Ovary (tissue), 9 donors: ENCODE measurements around the gene SDK1. TPM values are rescaled to one million over a fixed set of nuclear protein-coding genes. Genes with fewer than 3 reads are reported as not detected.

Source experiments
- DNase-seq, 5 donors: peaks; one replicate each; pipeline ENCODE4 v3.0.0-alpha.2; 2019 to 2020
- H3K27ac ChIP-seq, 2 donors: fragments of 200-600 bp; one replicate each; pipeline versions ENCODE4 v1.5.1 to v1.8.0; 2019 to 2022
- H3K27me3 ChIP-seq: fragments of 200-600 bp; one replicate; pipeline ENCODE4 v1.8.0; 2022
- H3K36me3 ChIP-seq: fragments of 200-600 bp; sonication (generic); one replicate; pipeline ENCODE4 v1.5.1; 2019
- H3K4me1 ChIP-seq: one replicate; pipeline ENCODE4 v1.8.1; 2013; ENCODE audit warnings: mild to moderate bottlenecking, moderate library complexity; ENCODE audit not compliant: insufficient read depth
- H3K4me3 ChIP-seq: fragments of 200-600 bp; sonication (generic); one replicate; pipeline ENCODE4 v1.5.1; 2017
- H3K9me3 ChIP-seq, 2 donors: fragments of 200-600 bp in 1 of 2; sonication (generic) in 1 of 2; one replicate each; pipeline versions ENCODE4 v1.5.1 to v1.8.1; 2013 to 2019; ENCODE audit warnings: mild to moderate bottlenecking in 1 of 2, moderate library complexity in 1 of 2
- EP300 ChIP-seq: sonication (generic); formaldehyde crosslinking; IDR thresholded peaks from one replicate; pipeline ENCODE4 v1.6.1; 2017; ENCODE audit warnings: antibody characterized with exemption
- POLR2A ChIP-seq: fragments of 450-650 bp; IDR thresholded peaks from one replicate; pipeline ENCODE4 v1.6.1; 2017; ENCODE audit warnings: antibody characterized with exemption, mild to moderate bottlenecking, moderate library complexity
- WGBS, 3 donors: extraction: QIAGEN DNeasy Blood & Tissue Kit in 1 of 3; methylation state at CpG; one replicate each; pipeline versions ENCODE4 v1.1.5 to v1.1.7; 2013 to 2017; 5-methylcytosine and 5-hydroxymethylcytosine counted together
- intact Hi-C, 4 donors: fragments of 100-400 bp; cut with DNase I; formaldehyde crosslinking; loops; one replicate each; pipeline versions ENCODE4 v1.11.0 to v1.15.1; 2022 to 2023
- polyA plus RNA-seq, 2 donors: library from polyadenylated mRNA; stranded (reverse); fragments of 200-250 nt in 1 of 2; fragments of 350-450 nt in 1 of 2; fragmentation: Illumina TruSeq in 1 of 2; extraction: RNeasy Lipid Tissue Mini Kit (QIAGEN cat#74804) in 1 of 2; gene quantifications; one replicate each; pipeline ENCODE4 v1.2.3, GENCODE V29; 2013 to 2014
- total RNA-seq, 7 donors: library from RNA; depleted of rRNA in 2 of 7; stranded (reverse); fragments of >200 nt in 2 of 7; fragmentation: NEBNext Ultra II Directional in 3 of 7; extraction: Animal tissue kit (Norgen Biotek cat#: 25700) in 3 of 7; gene quantifications; one replicate each; pipeline versions ENCODE4 v1.1.0 to v1.2.4, GENCODE V29; 2016 to 2023
- TF ChIP-seq, protein P1 (sequence below), 3 donors: fragments of 450-650 bp in 2 of 3; fragments of 200-600 bp in 1 of 3; IDR thresholded peaks; one replicate each; pipeline versions ENCODE4 v1.5.1 to v1.8.0; 2016 to 2022; ENCODE audit warnings: antibody characterized with exemption in 3 of 3, mild to moderate bottlenecking in 1 of 3
- donor health status: DM: no; HTN: no; CAD: no; lungs with moderate emphysema.
- donor health status: DM: no; HTN: no; CAD: no.
- donor health status: Bipolar disorder and iron deficiency.
- donor health status: DM: yes; HTN: yes; CAD: no.
- donor health status: DM: no; HTN: no; CAD: no.
- donor health status: DM: yes; HTN: yes; CAD: no.

SDK1 gene
- total and polyA plus RNA-seq, 9 donors: 1.2 to 13.3 (median 4.4) TPM

DNA sequence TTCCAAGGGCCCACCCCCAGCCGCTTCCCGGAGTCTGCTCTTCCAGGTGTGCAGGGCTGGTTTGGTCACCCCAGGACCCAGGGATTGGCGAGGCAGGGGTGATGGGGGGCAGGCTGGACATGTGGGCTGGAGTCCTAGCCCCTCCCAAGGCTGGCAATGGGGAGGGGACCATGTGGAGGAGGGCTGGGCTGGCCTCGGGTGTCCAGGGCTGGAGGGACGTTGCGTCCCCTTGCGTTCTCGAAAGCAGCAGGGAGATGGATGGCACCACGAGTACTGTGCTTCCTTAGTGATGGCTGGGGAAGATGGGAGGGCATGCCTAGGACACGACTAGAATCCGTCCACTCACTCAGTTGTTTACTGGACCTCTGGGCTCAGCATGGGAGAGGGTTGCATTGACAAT is 848.6 kb downstream of the SDK1 start:
- H3K36me3 ChIP-seq: no peaks in the 10 kb centered on the region
- no peak for DNase-seq
- intact Hi-C loops: no loop called here
- H3K4me1 ChIP-seq: no peaks in the 10 kb centered on the region
- no peaks in the 10 kb centered on the region for H3K9me3 ChIP-seq
- 90 to 96% (median 90%) methylated on average over 9 to 11 of the region's 11 CpGs for WGBS, 3 donors
- H3K27me3 ChIP-seq: no peaks in the 10 kb centered on the region
- TF ChIP-seq, protein P1, sequence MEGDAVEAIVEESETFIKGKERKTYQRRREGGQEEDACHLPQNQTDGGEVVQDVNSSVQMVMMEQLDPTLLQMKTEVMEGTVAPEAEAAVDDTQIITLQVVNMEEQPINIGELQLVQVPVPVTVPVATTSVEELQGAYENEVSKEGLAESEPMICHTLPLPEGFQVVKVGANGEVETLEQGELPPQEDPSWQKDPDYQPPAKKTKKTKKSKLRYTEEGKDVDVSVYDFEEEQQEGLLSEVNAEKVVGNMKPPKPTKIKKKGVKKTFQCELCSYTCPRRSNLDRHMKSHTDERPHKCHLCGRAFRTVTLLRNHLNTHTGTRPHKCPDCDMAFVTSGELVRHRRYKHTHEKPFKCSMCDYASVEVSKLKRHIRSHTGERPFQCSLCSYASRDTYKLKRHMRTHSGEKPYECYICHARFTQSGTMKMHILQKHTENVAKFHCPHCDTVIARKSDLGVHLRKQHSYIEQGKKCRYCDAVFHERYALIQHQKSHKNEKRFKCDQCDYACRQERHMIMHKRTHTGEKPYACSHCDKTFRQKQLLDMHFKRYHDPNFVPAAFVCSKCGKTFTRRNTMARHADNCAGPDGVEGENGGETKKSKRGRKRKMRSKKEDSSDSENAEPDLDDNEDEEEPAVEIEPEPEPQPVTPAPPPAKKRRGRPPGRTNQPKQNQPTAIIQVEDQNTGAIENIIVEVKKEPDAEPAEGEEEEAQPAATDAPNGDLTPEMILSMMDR (IDR thresholded peaks at IDR 0.05): no peak
- TF ChIP-seq POLR2A (no peak), EP300 (no peak)
- no peak overlapping the region for H3K27ac ChIP-seq
- H3K4me3 ChIP-seq: no peak overlapping the region

DNA sequence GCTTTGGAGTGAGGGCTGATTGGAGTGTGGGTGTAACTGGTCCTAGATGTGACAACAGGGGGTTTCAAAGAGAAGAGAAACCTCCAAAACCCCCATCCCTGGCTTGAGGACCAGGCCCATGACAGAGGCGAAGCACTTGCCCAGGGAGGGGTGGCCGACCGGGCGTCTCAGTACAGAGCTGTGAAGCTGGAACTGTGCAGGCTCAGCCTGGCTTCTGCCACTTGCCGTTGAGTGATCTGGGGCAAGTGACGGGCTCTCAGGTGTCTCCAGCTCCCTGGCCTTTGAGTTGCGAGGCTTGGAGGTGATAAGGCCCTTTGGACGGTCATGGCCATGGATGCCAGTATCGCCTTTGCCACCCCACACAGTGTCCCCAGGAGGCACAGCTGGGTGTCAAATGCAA is 849.7 kb downstream of the SDK1 start:
- no peaks in the 10 kb centered on the region for H3K36me3 ChIP-seq
- no peaks in the 10 kb centered on the region for H3K27me3 ChIP-seq
- H3K4me3 ChIP-seq: no peak overlapping the region
- no peaks in the 10 kb centered on the region for H3K4me1 ChIP-seq
- intact Hi-C loops: no loop called here
- no peaks in the 10 kb centered on the region for H3K9me3 ChIP-seq
- 94 to 98% (median 96%) methylated on average over 7 to 9 of the region's 9 CpGs for WGBS, 3 donors
- TF ChIP-seq EP300: no peak
- TF ChIP-seq, protein P1 (IDR thresholded peaks at IDR 0.05): no peak
- no peak for TF ChIP-seq POLR2A
- no peak for DNase-seq
- no peak overlapping the region for H3K27ac ChIP-seq

DNA sequence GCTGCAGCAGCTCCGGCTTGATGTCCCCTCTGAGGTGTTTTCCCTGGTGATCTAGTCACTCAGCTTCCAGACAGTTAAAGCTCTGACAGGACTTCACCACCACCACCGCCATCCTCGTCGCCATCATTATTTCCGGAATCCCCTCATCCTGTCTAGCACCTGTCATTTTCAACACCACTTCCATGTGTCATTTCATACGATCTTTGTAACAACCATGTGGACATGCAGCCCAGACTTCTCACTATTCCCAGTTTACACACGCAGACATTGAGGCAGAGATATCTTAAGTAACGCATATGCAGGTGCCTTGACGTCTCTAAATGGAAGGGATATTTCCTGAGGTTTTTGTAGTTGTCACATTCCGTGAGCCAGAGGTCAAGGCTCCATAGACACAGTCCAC is 850.5 kb downstream of the SDK1 start:
- H3K4me3 ChIP-seq: no peak overlapping the region
- H3K27ac ChIP-seq: no peak overlapping the region
- H3K36me3 ChIP-seq: no peaks in the 10 kb centered on the region
- no peaks in the 10 kb centered on the region for H3K9me3 ChIP-seq
- no peaks in the 10 kb centered on the region for H3K4me1 ChIP-seq
- H3K27me3 ChIP-seq: no peaks in the 10 kb centered on the region
- 85 to 95% (median 92%) methylated on average over 10 of the region's 10 CpGs for WGBS, 3 donors
- no peak for DNase-seq
- TF ChIP-seq EP300 (no peak), POLR2A (no peak)
- TF ChIP-seq, protein P1 (IDR thresholded peaks at IDR 0.05): no peak
- intact Hi-C loops: no loop called here

DNA sequence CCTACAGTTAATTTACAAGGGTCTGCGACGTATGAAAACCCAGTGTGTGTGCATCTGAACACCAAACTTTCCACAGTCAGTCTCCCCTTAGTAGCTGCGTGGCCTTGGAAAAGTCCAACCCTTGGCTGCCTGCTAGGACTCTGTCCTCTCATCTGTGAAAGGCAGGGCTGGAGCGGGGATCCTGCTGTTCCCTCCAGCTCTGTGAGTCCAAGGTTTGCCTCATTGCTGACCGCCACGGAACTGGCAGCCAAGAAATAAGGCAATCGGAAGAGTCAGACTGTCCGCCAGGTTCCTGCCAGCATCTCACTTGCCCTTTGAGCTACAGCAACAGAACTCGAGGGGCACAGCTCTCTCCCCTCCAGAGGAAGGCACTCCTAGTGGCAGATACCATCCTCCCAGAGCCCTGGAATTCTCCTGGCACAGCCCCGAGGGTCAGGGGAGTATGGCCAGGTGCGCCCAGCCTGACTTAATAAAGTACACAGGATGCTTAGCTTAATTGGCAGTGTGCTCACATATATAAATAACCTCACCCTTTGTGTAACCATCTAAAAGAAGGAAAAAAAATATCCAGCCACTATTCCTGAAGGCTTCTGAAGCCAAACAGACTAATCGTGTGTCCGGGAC is 851.0 kb downstream of the SDK1 start:
- no peaks in the 10 kb centered on the region for H3K9me3 ChIP-seq
- TF ChIP-seq POLR2A (no peak), EP300 (no peak)
- TF ChIP-seq, protein P1 (IDR thresholded peaks at IDR 0.05): no peak
- 59 to 75% (median 73%) methylated on average over 13 of the region's 13 CpGs for WGBS, 3 donors
- no peaks in the 10 kb centered on the region for H3K27me3 ChIP-seq
- intact Hi-C loops: no loop called here
- no peak for DNase-seq
- H3K36me3 ChIP-seq: no peaks in the 10 kb centered on the region
- no peaks in the 10 kb centered on the region for H3K4me1 ChIP-seq
- H3K4me3 ChIP-seq: no peak overlapping the region
- H3K27ac ChIP-seq: no peak overlapping the region
